Measurements from ENCODE around the gene HBM.
A peak's percentile ranks its signal among the peaks of the same experiment; 100 is the strongest.
"Not testable (repeated sequence)": the region's sequence is repeated elsewhere in the genome, so short reads cannot be mapped to it uniquely, and the experiment has no call there.

Gene HBM, protein sequence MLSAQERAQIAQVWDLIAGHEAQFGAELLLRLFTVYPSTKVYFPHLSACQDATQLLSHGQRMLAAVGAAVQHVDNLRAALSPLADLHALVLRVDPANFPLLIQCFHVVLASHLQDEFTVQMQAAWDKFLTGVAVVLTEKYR
- total RNA-seq, result 0 reads per million in 2 donors

DNA sequence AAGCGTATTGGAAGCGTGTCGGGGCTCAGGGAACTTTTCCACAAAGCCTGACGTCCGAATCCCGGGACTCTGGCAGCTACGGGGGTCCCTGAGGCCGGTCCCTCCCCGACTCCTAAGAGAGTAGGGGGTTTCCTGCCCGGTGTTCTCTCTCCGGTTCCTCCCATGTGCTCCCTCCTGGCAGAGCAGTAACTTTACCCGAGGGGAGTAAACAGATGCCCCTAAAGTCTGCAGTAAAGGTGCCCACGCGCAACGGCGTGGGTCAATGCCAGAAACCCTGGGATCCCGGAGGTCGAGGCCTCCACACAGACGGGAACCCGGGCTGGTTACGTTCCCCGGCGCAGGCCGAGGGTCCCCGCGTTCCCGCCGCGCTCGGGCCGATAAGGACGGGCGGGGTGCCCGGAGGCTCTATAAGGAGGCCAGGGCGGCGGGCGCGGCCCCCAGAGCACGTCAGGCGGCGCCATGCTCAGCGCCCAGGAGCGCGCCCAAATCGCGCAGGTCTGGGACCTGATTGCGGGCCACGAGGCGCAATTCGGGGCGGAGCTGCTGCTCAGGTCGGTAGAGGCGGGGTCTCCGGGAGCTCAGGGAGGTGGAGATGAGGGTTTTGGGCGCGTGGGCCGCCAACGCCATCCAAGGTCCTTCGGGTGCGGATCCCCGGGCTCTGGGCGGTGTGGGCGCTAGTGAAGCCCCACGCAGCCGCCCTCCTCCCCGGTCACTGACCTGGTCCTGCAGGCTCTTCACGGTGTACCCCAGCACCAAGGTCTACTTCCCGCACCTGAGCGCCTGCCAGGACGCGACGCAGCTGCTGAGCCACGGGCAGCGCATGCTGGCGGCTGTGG, at the start of gene HBM:
Gene HBM (plus strand): TSS at position 440 of the 836 bp plus-strand sequence. CDS start 20 bp downstream, at position 460.
- DNase-seq, result no peak

DNA sequence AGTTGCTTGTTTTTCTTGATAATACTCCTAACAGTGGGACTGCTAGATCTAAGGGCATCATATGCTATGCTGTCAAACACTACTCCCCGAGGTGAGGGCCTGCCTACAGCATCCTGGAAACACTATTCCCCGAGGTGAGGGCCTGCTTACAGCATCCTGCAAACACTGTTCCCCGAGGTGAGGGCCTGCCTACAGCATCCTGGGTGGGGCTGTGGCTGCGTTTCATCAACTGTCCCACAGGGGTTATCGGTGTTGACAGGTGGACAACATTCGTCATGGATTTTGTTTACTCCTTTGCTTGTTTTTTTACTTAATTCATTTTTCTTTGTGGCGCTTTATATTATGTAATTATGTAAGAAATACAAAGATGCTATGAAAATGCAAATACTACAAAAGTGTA, 49.8 kb upstream of the HBM start:
- no peak for DNase-seq

DNA sequence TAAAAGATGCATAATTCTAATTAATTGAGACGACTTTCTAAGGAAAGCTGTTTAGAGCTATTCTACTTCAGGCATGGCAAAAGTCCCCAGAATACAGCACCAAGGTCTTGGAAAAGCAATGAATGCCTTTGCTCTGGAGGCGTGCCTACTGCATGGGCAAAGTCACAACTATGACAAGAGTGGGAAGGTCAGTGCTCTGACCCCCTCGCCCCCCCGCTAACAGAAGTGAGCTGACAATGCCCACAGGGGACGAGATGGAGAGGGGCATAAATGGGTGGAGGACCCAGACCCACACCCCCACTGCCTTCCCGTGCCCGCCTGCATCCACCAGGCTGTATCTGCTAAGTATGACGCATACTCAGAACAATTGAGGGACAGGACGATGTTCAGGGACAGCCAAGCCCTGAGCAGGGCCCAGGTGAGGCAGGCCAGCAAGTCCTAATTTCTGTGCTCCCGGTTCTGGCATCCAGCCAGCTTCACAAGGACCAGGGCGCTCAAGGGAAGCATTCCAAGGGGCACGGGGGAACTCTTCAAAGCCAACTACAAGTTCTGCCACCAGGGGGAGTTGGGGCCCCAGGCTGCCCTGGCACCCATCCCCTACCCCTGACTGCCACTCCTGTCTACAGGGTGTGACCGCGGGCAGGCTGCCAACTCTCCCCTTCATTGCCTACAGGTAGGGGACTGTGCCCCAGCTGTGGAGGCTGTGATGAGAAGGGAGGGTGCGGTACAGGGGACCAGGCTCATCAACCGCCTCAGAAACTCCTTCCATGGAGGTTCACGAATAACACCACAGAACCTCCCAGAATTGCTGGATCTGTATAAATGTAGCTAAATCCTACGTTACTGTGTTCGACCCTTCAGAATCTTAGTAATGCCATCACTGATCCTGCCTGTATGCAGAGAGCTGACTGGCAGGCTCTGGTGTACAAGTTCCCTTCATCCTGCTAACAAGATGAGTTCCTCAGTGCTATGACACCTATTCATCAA, 48.1 kb upstream of the HBM start:
- peak; percentile 49 for DNase-seq

DNA sequence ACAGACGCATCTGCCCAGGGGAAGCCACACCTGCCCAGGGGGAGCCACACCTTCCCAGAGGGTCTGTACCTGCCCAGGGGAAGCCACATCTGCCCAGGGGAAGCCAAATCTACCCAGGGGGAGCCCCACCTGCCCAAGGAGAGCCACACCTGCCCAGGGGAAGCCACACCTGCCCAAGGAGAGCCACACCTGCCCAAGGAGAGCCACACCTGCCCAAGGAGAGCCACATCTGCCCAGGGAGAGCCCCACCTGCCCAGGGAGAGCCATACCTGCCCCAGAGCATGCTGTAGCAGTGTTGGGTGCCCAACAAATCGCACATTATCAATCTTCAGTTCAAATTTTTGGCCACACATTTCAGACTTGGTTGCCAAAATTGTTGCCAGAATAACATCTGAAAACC, 46.9 kb upstream of the HBM start:
- DNase-seq, result no peak

DNA sequence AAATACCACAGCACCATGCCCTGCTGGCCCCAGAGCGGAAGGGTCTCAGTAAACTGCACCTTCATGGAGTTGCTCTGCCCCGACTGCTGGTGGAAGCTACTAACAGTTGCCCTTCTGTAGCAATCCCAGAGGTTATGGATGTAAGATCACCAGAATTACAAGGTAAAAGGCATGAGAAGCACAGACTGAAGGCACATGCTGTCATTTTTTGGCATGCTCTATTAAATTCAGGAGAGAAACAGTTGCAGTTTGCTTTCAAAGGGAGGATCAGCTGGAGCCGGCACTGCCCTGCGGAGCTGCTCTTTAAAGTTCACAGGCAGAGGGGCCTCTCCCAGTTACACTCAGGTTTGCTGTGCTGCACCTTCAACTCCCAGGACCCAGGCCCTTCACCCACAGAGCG, 46.5 kb upstream of the HBM start:
- DNase-seq, result no peak

DNA sequence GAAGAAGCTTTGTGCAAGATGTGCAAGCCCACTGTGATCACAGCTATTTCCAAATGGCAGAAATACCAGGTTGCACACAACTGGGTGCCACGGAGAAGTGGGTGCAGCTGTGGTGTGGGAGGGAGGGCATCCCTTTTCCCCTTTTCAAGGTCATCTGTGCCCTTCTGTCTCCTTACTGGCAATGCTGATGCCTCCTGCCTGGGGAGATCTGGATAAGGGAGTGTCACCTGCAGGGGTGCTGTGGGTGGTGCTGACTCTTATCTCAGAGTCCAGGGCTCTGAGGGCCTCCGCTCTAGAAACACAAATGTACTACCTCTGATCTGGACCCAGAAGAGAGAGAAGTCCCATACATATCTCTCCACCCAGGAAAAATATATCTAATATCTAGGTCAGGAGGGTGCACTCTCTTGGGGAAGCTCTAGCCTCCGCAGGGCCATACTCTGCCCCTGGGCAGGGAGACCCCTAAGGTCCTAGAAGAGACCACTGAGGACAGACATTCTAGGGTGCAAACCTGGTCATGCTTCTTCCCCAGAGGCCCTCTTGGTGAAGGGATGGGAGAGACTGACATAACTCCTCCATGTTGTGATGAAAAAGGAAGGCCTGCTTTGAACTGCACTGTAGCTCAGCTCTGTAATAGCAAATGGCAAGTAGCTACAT, 45.8 kb upstream of the HBM start:
- no peak for DNase-seq

DNA sequence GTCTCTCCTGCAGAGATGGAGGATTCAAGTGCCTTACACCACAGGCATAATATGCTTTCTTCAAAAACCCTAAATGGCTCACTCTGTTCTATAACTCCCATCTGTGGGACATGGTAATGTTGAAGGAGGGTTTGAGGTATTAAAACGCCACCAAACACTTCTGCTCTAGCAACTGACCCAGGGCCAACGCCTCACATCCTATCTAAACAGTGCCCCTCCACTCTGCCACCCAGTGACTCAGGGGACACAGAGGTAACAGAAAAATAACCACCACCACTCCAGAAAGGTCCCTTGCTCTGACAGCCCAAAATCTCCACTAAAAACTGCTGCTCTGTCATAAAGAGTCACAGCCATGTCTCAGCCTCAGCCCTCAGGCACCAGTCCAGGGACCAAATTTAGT, 45.0 kb upstream of the HBM start:
- DNase-seq, result no peak

DNA sequence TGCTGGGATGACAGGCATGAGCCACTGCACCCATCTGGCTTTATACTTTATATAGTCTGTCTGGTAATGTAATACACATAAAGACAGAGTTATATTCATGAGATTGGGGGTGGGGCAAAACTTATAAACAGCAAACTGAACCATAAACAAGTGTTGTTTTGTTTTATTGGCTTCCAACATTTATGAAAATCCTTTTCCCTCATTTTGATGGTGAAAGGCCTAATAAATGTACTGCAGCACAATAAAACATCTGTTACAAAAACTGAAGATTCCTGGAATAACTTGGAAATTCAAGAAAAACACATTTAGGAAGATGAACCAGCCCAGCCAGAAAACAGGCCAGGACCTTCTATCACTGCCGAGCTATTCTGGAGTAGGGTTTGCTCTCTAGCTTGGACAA, 43.4 kb upstream of the HBM start:
- DNase-seq, result no peak

DNA sequence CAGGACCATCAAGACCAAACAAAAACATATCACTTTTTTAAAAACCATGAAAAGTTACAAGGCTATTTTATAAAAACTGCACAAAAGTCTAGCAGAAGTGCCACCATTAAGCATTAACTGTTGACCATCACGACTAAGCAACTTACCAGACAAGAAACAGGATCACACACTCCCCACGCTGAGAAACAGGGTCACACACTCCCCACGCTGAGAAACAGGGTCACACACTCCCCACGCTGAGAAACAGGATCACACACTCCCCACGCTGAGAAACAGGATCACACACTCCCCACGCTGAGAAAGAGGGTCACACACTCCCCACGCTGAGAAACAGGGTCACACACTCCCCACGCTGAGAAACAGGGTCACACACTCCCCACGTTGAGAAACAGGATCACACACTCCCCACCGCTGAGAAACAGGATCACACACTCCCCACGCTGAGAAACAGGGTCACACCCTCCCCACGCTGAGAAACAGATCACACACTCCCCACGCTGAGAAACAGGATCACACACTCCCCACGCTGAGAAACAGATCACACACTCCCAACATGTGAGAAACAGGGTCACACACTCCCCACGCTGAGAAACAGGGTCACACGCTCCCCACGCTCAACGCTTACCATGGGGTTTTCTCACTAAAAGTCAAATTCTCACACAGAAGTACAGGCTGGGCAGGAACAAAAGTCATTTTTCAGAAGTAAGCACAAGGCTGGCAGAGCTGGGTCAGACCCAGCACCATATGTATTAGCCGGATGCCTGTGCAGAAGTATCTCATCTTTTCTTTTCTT, 42.0 kb upstream of the HBM start:
- DNase-seq, result not testable (repeated sequence)

DNA sequence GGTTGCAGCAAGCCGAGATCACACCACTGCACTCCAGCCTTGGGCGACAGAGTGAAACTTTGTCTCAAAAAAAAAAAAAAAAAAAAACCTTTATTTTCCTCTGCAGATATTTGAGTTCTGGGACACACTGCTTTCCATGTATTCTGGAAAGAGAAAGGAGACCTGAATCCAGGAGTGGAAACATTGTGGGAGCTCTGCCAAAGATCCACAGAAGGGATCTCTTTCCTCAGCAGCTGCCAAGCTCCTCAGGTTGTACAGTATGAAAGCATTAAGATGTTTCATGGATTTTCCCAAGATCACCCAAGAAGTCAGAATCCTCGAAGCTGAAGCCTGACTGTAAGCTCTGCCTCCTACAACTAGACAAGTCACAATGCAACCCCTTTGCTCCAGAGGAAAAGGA, 40.8 kb upstream of the HBM start:
- DNase-seq, result no peak

DNA sequence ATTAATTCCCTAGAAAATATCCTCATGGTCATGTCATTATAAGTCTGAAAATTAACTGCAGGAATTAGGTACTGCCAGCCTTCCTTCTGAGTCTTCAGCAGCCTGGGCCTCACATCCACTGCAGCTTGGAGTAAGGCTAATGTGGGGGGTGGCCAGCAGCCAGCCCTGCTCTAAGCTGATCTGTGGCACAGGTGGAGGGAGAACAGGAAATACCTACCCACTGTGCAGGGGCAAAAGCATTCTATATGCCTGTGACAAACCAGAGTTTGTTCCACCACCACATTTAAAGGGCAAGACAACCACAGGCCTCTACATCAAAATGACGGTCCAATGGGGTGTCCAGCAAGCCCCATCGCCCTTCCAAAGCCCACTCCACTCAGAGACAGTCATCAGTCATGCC, 36.7 kb upstream of the HBM start:
- DNase-seq, result no peak

DNA sequence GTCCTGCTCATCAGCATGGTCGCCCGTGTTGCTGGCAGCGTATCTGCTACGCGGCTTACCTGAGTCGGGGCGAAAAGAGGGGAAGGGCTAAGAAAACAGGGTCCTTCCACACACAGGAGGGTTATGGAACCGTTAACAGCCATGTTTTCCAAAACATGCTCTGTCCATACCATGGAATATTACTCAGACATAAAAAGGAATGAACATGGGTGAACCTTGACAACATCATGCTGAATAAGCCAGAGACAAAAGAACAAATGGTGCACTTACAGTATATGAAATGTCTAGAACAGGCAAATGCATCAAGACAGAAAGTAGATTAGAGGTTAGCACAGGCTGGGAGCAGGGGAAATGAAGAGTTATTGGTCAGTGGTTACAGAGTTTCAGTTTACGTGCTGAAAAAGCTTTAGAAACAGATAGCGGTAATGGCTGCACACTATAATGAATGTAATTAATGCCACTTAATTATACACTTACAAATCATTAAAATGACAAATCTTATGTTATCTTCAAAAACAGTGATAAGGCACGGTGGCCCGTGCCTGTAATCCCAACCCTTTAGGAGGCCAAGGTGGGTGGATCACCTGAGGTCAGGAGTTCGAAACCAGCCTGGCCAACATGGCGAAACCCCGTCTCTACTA, 35.1 kb upstream of the HBM start:
- no peak for DNase-seq

DNA sequence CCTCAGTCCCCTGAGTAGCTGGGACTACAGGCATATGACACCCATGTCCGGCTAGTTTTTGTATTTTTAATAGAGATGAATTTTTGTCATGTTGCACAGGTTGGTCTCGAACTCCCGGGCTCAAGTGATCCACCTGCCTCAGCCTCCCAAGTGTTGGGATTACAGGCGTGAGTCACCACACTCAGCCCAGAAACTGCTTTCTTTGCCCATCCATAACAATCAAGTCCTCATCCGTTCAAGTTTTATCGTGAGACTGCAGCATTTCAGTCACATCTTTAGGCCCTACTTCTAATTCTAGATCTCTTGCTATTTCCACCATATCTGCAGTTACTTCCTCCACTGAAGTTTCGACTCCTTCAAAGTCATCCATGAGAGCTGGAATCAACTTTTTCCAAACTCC, 33.7 kb upstream of the HBM start:
- no peak for DNase-seq

DNA sequence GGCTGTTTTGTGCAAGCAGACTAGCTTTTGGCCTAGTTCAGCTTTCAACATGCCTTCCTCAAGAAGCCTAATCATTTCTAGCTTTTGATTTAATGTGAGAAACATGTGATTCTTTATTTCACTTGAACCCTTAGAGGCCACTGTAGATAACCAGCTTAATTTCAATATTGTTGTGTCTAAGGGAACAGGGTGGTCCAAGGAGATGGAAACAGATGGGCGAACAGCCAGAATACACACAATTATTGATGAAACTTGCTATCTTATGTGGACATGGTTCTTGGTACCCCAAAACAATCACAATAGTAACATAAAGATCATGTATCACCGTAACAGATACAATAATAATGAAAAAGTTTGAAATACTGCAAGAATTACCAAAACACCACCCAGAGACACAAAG, 32.1 kb upstream of the HBM start:
- DNase-seq, result no peak

DNA sequence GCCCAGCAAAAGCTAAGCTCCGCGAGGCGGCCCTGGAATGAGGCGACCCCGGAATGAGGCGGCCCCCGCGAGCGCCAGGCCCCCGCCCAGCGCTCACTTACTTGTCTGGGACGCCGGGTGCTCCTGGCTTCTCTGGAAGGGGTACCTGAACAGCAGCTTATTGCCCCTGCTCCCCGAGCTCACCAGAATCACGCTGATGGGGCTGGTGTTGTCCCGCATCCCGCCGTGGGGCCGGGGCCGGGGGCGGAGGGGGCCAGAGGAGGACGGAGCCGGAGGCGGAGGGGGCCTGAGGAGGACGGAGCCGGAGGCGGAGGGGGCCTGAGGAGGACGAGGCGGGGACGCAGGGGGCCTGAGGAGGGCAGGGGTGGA, 27.7 kb upstream of the HBM start:
- peak; percentile 21 for DNase-seq

DNA sequence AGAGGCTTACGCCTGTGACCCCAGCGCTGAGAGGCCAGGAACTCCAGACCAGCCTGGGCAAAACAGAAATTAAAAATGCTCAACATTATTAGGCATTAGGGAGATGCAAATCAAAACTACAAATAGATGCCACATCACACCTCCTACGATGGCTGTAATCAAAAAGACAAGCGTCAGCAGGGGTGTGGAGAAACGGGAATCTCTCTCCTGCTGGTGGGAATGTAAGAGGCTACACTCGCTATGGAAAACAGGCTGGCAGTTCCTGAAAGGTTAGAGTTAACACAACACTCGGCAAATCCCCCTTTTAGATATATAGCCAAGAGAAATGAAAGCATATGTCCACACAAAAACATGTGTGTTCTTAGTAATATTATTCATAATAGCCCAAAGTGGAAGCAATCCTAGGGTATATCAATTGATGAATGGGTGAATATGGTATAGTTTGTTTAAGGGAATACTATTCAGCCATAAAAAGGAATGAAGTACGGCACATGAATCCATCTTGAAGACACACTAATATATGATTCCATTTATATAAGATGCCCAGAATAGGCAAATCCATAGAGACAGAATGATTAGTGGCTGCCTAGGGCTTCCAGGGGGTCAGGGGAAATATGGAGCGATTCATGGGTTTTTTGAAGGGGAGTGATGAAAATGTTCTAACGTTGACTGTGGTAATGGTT, 25.5 kb upstream of the HBM start:
- no peak for DNase-seq

DNA sequence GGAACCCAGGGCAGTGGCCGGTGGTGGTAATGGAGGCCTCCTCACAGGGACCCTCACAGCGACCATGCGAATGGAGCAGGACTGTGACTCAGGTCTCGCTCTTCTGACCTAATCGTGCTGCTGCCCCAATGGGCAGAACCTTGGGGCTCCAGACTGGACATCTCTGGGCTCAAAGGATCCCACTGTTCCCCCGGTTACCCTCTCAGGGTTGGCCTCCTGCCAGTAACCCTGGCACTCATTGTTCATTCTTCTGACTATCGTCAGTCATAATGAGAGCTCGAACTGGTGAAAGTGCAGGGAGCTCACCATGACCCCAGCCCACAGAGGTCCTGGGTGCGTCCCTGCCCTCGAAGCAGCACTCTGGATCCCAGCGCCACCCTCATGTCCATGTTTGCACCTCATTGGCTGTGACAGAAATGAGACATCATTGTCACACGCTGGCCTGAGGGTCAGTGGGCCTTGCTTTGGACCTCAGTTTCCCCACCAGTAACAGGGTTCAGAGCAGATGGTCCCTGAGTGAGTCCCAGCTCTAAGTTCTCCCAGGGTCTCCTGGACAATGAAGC, 23.3 kb upstream of the HBM start:
- DNase-seq, result no peak

DNA sequence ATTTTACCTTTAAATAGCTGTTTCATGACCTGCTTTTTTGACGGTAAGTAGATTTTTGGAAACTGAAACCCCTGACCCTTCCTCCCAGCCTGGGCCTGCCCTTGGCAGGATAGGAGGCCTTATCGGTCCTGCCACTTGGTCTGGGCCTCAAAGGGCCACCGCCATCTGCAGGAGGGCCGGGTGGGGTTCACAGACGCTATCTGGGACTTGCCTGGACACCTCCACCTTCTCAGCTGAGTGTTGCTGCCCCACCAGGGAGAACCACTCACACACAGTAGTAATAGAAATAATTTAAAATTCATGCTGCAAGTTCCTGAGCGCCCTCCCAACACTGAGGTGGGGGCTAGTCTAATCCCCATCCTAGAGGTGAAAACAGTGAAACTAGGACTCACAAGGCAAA, 22.7 kb upstream of the HBM start:
- no peak for DNase-seq

DNA sequence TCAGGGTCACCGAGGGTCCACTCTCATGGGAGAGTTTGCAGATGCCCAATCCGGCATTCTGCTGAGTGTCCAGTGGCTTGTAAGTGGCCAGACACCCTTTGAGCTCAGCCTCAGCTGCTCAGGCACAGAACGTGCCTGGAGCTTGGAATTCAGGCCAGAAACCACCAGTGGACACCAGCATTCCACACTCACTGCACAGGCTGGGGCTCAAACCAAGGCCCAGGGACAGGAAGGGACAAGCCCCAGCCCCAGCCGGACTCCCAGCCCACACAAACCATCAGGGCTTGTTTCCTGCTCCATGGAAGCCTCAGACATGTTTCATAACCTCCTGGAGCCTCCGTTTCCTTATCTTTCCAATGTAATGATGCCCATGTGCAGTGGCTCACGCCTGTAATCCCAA, 22.3 kb upstream of the HBM start:
- DNase-seq, result no peak

DNA sequence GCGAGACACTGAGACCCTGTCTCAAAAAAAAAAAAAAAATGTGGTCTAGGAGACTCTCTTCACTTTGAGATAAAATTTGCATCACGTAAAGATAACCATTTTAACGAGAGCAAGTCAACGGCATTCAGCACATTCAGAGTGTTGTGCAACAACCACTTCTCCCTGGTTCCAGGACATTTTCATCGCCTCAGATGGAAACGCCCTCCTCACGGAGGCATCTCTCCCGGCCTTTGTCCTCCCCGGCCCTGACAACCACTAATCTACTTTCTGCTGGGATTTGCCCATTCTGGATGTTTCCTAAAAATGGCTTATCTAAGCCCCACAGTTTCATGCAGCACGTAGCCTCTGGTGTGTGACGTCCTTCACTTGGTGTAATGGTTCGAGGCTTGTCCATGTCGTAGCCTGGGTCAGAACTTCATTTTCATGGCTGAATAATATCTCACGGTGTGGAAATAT, 21.0 kb upstream of the HBM start:
- DNase-seq, result no peak

DNA sequence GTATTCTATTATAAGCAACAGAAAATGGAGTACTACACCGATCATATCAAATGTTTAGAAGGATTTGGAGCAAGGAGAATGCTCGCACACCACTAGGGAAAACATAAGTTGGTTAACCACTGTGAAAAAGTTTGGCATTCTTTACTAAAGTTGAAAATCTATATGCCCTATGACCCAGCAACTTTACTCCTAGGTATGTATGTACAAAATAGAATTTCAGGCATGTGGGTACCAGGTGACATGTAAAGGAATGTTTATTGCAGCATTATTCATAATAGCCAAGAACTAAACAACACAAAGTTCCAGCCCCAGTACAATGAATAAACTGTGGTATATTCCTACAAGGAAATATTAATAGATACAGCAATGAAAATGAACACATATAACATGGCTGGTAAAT, 19.1 kb upstream of the HBM start:
- DNase-seq, result no peak

Data from T-helper 9 cell (primary cell).